Neuronal stem cell (in vitro differentiated cells): ENCODE measurements around the gene FXYD6.

ENCODE experiments used
- DNase-seq: peaks from one replicate; pipeline ENCODE4 v3.0.0-alpha.2; 2013; ENCODE audit warnings: low spot score
- H2AFZ ChIP-seq: one replicate; pipeline ENCODE4 v1.6.1; 2013; ENCODE audit warnings: mild to moderate bottlenecking, low read length, inconsistent platforms
- H2AK5ac ChIP-seq: 2 replicates; pipeline ENCODE4 v1.6.1; 2013; ENCODE audit warnings: low read depth, mild to moderate bottlenecking, inconsistent platforms, low read length, moderate library complexity, mixed read lengths
- H2BK120ac ChIP-seq: 2 replicates; pipeline ENCODE4 v1.6.1; 2013; ENCODE audit warnings: low read depth, mild to moderate bottlenecking, inconsistent platforms, low read length, moderate library complexity, mixed read lengths
- H2BK12ac ChIP-seq: one replicate; pipeline ENCODE4 v1.6.1; 2013; ENCODE audit warnings: low read length, inconsistent platforms
- H2BK15ac ChIP-seq: 2 replicates; pipeline ENCODE4 v1.6.1; 2013; ENCODE audit warnings: mild to moderate bottlenecking, low read length, inconsistent platforms, mixed read lengths
- H2BK5ac ChIP-seq: one replicate; pipeline ENCODE4 v1.6.1; 2013; ENCODE audit warnings: inconsistent platforms, mild to moderate bottlenecking, low read length, moderate library complexity
- H3K14ac ChIP-seq: one replicate; pipeline ENCODE4 v1.6.1; 2013; ENCODE audit warnings: low read length, inconsistent platforms
- H3K18ac ChIP-seq: 2 replicates; pipeline ENCODE4 v1.6.1; 2013; ENCODE audit warnings: low read length, inconsistent platforms
- H3K23ac ChIP-seq: 2 replicates; pipeline ENCODE4 v1.6.1; 2013; ENCODE audit warnings: low read depth, mild to moderate bottlenecking, mixed read lengths, low read length, inconsistent platforms; ENCODE audit not compliant: poor library complexity
- H3K27ac ChIP-seq: replicated peaks from 3 replicates; pipeline ENCODE4 v1.5.1; 2013; ENCODE audit warnings: low read length, inconsistent platforms
- H3K27me3 ChIP-seq, 3 experiments: 2 replicates each; pipeline ENCODE4 v1.6.1; 2013; ENCODE audit warnings: low read length in 3 of 3, mild to moderate bottlenecking in 2 of 3, inconsistent platforms in 1 of 3, low read depth in 1 of 3, mixed read lengths in 1 of 3, moderate library complexity in 1 of 3; ENCODE audit not compliant: control insufficient read depth in 3 of 3, insufficient read depth in 3 of 3
- H3K36me3 ChIP-seq, 2 donors: replicated peaks in 1 of 2; 2 replicates each; pipeline ENCODE4 v1.6.1; 2013; ENCODE audit warnings: low read length in 2 of 2; ENCODE audit not compliant: control insufficient read depth in 2 of 2, insufficient read depth in 2 of 2
- H3K4ac ChIP-seq: 2 replicates; pipeline ENCODE4 v1.6.1; 2013; ENCODE audit warnings: inconsistent platforms, mild to moderate bottlenecking, low read length, moderate library complexity
- H3K4me1 ChIP-seq, 2 donors: 1 replicate in 1 of 2; 2 replicates in 1 of 2; pipeline ENCODE4 v1.6.1; 2013; ENCODE audit warnings: low read length in 2 of 2, low read depth in 1 of 2; ENCODE audit not compliant: control insufficient read depth in 2 of 2, insufficient read depth in 1 of 2
- H3K4me2 ChIP-seq: one replicate; pipeline ENCODE4 v1.6.1; 2013; ENCODE audit warnings: mild to moderate bottlenecking, low read length, inconsistent platforms; ENCODE audit not compliant: insufficient read depth, poor library complexity, severe bottlenecking
- H3K4me3 ChIP-seq, 2 donors: 2 replicates each; pipeline ENCODE4 v1.5.1; 2013; ENCODE audit warnings: low read length in 2 of 2, mild to moderate bottlenecking in 2 of 2, inconsistent platforms in 1 of 2, moderate library complexity in 1 of 2
- H3K79me1 ChIP-seq: one replicate; pipeline ENCODE4 v1.6.1; 2013; ENCODE audit warnings: low read depth, mild to moderate bottlenecking, inconsistent platforms, low read length, moderate library complexity
- H3K9ac ChIP-seq: one replicate; pipeline ENCODE4 v1.6.1; 2013; ENCODE audit warnings: mild to moderate bottlenecking, low read depth, low read length, inconsistent platforms; ENCODE audit not compliant: poor library complexity
- H3K9me3 ChIP-seq, 2 donors: replicated peaks in 1 of 2; 2 replicates each; pipeline versions ENCODE3 to v1.6.1; 2013; ENCODE audit warnings: low read length in 2 of 2, mild to moderate bottlenecking in 2 of 2, inconsistent platforms in 1 of 2, low read depth in 1 of 2, mixed read lengths in 1 of 2, moderate library complexity in 1 of 2; ENCODE audit not compliant: control insufficient read depth in 2 of 2, insufficient read depth in 1 of 2
- H4K8ac ChIP-seq: one replicate; pipeline ENCODE4 v1.6.1; 2013; ENCODE audit warnings: low read depth, mild to moderate bottlenecking, inconsistent platforms, low read length, moderate library complexity
- H4K91ac ChIP-seq: one replicate; pipeline ENCODE4 v1.6.1; 2013; ENCODE audit warnings: low read length, low read depth, mild to moderate bottlenecking, inconsistent platforms; ENCODE audit not compliant: poor library complexity
- WGBS, 2 donors: extraction: QIAGEN DNeasy Blood & Tissue Kit; methylation state at CpG; one replicate each; pipeline ENCODE4 v1.1.7; 2013; ENCODE audit warnings: missing lambda C conversion rate in 2 of 2, mixed read lengths in 1 of 2; ENCODE audit not compliant: insufficient read length in 2 of 2, insufficient replicate concordance in 1 of 2; ENCODE audit errors: extremely low coverage in 2 of 2; 5-methylcytosine and 5-hydroxymethylcytosine counted together

The FXYD6 gene

DNA sequence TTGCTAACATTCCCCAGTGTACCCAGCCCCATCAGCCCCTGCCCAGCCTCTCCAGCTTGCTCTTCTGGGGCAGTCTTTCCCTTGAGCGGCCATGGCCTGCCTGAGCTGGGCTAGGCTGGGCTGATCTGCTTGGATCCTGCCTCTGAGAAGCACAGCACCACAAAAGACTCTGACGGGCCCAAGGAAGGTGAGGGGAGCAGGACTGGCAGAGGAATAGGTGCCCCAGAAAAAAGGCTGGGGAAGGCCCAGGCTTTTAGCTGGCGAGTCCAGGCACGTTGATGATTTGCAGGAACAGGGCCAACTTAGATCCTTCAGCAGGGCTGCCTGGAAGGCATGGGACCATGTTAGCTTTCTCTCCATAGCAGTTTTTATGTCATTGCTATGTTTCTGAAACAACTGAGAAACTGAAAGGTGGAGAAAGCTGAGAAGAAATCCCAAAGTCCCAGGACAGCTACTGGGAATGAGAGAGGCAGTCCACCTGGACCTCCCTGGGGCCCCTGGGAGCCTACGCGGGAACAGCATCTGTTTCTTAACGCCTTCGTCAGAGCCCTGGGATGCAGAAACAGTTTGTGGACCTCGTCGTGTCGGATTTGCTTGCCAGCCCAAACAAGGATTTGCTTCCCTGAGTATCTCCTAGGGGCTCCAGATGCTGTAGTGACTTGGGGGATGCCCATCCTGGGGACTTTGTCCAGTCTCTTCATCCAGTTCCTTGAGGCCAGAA lies 24.4 kb upstream of the FXYD6 start:
- Histone ChIP-seq H3K18ac (peak overlapping the region; percentile 51), H2AK5ac (peak overlapping the region; percentile 36), H3K9ac (no peak overlapping the region), H2AFZ (no peak overlapping the region), H3K4ac (no peak overlapping the region), H3K14ac (no peak overlapping the region), H2BK12ac (no peak overlapping the region), H3K27me3 (peaks cover 0 to 32% (median 0%) of the 10 kb centered on the region in 3 experiments), H2BK5ac (peak overlapping the region; percentile 26), H2BK15ac (no peak overlapping the region), H4K91ac (no peak overlapping the region), H3K4me1 (no peaks in the 10 kb centered on the region), H3K27ac (no peak overlapping the region), H3K9me3 (no peaks in the 10 kb centered on the region), H4K8ac (no peak overlapping the region), H3K23ac (no peak overlapping the region), H3K4me3 (no peak overlapping the region), H2BK120ac (no peak overlapping the region), H3K36me3 (no peaks in the 10 kb centered on the region), H3K4me2 (no peak overlapping the region), H3K79me1 (no peaks in the 10 kb centered on the region)
- no CpG with 5 or more reads among the region's 11 CpGs for WGBS, 2 donors
- DNase-seq = no peak

DNA sequence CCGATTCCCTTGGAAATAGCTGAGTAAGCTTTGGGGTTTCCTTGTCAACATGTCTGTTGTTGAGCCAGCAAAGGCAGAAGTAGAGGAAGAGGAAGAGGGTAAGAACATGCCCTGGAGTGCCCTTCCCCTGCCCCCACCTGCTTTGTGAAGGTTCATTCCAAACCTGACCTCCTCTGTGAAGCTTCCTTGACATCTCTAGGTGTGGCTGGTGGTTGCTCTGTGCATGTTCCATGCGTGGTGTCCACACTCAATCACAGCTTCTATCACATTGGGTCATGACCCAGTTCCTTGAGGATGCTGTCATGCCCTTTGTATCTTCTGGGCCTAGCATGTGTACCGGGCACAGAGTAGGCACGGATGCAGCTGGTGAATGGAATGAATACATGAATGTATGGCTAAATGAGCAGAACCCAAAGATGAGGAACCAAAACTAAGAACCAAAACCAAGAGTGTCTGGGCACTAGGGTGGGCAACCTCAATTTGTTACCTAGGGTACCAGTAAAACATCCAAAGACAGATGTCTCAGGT lies 23.7 kb upstream of the FXYD6 start:
- no peak overlapping the region for H2AFZ ChIP-seq
- H2BK120ac ChIP-seq = no peak overlapping the region
- H2BK12ac ChIP-seq = no peak overlapping the region
- H3K4me1 ChIP-seq = no peaks in the 10 kb centered on the region
- no peak overlapping the region for H4K91ac ChIP-seq
- no peak overlapping the region for H2BK15ac ChIP-seq
- DNase-seq = no peak
- no peak overlapping the region for H2AK5ac ChIP-seq
- peak overlapping the region; percentile 26 for H2BK5ac ChIP-seq
- H3K23ac ChIP-seq = no peak overlapping the region
- H3K27me3 ChIP-seq = peaks cover 0 to 29% (median 0%) of the 10 kb centered on the region in 3 experiments
- no peak overlapping the region for H3K9ac ChIP-seq
- no peak overlapping the region for H4K8ac ChIP-seq
- H3K4me2 ChIP-seq = no peak overlapping the region
- no CpG with 5 or more reads among the region's 4 CpGs for WGBS, 2 donors
- H3K18ac ChIP-seq = no peak overlapping the region
- H3K4me3 ChIP-seq = no peak overlapping the region
- no peaks in the 10 kb centered on the region for H3K36me3 ChIP-seq
- H3K14ac ChIP-seq = no peak overlapping the region
- no peak overlapping the region for H3K4ac ChIP-seq
- H3K79me1 ChIP-seq = no peaks in the 10 kb centered on the region
- H3K9me3 ChIP-seq = no peaks in the 10 kb centered on the region
- H3K27ac ChIP-seq = no peak overlapping the region

DNA sequence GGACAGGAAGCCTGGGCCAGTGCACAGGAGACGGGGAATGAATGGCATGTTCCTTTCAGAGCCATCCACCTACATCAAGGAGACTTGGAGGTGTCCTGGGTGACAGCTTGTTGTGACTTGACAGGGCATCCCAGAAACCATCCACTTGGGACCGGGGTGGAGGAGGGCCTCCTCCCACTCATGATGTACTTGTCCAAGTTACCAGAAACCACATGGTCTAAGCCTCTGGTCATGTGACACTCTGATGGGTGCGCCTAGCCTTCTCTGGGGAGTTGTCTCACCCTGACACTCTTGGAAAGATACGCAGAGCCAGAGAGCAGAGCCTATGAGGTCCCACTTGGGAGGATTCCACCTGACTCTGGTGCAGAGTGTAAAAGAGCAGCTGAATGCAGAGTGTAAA lies 21.6 kb upstream of the FXYD6 start:
- Histone ChIP-seq H3K27me3 (peaks cover 0 to 28% (median 0%) of the 10 kb centered on the region in 3 experiments), H4K91ac (no peak overlapping the region), H3K27ac (no peak overlapping the region), H3K23ac (no peak overlapping the region), H2BK5ac (no peak overlapping the region), H2AFZ (no peak overlapping the region), H3K9ac (no peak overlapping the region), H3K36me3 (no peaks in the 10 kb centered on the region), H3K79me1 (no peaks in the 10 kb centered on the region), H3K4ac (no peak overlapping the region), H2BK15ac (no peak overlapping the region), H3K18ac (no peak overlapping the region), H2AK5ac (no peak overlapping the region), H3K9me3 (no peaks in the 10 kb centered on the region), H3K14ac (no peak overlapping the region), H3K4me1 (no peaks in the 10 kb centered on the region), H4K8ac (no peak overlapping the region), H2BK12ac (no peak overlapping the region), H2BK120ac (no peak overlapping the region), H3K4me2 (no peak overlapping the region), H3K4me3 (no peak overlapping the region)
- DNase-seq = no peak
- WGBS, 2 donors = no CpG with 5 or more reads among the region's 4 CpGs

DNA sequence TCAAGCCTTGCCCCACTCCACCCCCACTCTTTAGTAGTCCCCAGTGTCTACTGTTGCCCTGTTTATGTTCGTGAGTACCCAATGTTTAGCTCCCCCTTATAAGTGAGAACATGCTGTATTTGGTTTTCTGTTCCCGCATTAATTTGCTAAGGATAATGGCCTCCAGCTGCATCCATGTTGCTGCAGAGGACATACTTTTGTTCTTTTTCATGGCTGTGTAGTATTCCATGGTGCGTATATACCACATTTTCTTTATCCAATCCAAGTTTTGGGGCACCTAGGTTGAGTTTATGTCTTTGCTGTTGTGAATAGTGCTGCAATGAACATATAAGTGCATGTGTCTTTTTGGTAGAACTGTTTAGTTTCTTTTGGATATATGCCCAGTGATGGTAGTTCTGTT lies 16.2 kb upstream of the FXYD6 start:
- Histone ChIP-seq H3K9me3 (no peaks in the 10 kb centered on the region), H3K4me2 (no peak overlapping the region), H3K27me3 (peaks cover 0 to 7% (median 0%) of the 10 kb centered on the region in 3 experiments), H3K18ac (no peak overlapping the region), H3K36me3 (no peaks in the 10 kb centered on the region), H2AK5ac (no peak overlapping the region), H2BK15ac (no peak overlapping the region), H3K9ac (no peak overlapping the region), H4K8ac (no peak overlapping the region), H3K23ac (no peak overlapping the region), H3K4ac (no peak overlapping the region), H3K4me1 (no peaks in the 10 kb centered on the region), H3K4me3 (no peak overlapping the region), H3K79me1 (peaks cover 2% of the 10 kb centered on the region), H2BK12ac (no peak overlapping the region), H3K27ac (no peak overlapping the region), H2BK5ac (no peak overlapping the region), H2BK120ac (no peak overlapping the region), H3K14ac (no peak overlapping the region), H4K91ac (no peak overlapping the region), H2AFZ (no peak overlapping the region)
- no CpG with 5 or more reads among the region's 3 CpGs for WGBS, 2 donors
- no peak for DNase-seq
